Thyroid gland (tissue), 4 donors: ENCODE data around the gene ADCY4.

ENCODE experiments used
- POLR2A ChIP-seq, 2 donors: fragments of 450-650 bp; IDR thresholded peaks; one replicate each; pipeline ENCODE4 v1.6.1; 2017; ENCODE audit warnings: antibody characterized with exemption in 2 of 2, mild to moderate bottlenecking in 2 of 2, moderate library complexity in 1 of 2
- TF ChIP-seq, protein P1 (sequence below), 6 experiments: fragments of 200-600 bp in 3 of 6; fragments of 450-650 bp in 3 of 6; sonication (generic) in 3 of 6; IDR thresholded peaks; one replicate each; pipeline ENCODE4 v1.5.1; 2016 to 2019; ENCODE audit warnings: antibody characterized with exemption in 6 of 6, mild to moderate bottlenecking in 2 of 6, inconsistent platforms in 1 of 6, moderate library complexity in 1 of 6

DNA sequence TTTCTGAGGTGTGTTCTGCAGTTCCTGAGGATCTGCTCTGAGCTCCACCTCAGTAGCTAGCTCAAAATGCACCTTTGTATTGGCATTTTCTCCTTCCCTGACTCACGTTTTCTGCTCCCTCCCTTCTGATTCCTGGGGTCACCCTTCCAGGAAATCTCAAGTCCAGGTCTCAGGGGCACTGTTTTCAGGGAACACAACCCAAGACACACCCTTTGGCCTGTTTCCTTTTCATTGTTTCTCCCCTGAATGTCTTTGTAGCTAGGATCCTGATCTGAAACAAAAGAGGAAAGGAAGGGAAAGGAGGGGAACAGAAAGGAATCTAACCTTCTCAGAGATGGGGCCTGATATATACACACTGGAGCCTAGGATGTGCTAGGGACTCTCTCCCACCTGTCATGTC is 12.3 kb upstream of the ADCY4 start:
- no peak for TF ChIP-seq POLR2A (IDR thresholded peaks at IDR 0.05)
- TF ChIP-seq, protein P1, sequence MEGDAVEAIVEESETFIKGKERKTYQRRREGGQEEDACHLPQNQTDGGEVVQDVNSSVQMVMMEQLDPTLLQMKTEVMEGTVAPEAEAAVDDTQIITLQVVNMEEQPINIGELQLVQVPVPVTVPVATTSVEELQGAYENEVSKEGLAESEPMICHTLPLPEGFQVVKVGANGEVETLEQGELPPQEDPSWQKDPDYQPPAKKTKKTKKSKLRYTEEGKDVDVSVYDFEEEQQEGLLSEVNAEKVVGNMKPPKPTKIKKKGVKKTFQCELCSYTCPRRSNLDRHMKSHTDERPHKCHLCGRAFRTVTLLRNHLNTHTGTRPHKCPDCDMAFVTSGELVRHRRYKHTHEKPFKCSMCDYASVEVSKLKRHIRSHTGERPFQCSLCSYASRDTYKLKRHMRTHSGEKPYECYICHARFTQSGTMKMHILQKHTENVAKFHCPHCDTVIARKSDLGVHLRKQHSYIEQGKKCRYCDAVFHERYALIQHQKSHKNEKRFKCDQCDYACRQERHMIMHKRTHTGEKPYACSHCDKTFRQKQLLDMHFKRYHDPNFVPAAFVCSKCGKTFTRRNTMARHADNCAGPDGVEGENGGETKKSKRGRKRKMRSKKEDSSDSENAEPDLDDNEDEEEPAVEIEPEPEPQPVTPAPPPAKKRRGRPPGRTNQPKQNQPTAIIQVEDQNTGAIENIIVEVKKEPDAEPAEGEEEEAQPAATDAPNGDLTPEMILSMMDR (IDR thresholded peaks at IDR 0.05) = no peak
